ENCODE data around the gene MAGI1. TPM values are rescaled to one million over a fixed set of nuclear protein-coding genes. Genes with fewer than 3 reads are reported as not detected.
"Not testable (repeated sequence)": the region's sequence is repeated elsewhere in the genome, so short reads cannot be mapped to it uniquely, and the experiment has no call there.

MAGI1 gene
- total RNA-seq, 2 experiments from 2014 or later, result 0.04 TPM; not detected in 1

DNA sequence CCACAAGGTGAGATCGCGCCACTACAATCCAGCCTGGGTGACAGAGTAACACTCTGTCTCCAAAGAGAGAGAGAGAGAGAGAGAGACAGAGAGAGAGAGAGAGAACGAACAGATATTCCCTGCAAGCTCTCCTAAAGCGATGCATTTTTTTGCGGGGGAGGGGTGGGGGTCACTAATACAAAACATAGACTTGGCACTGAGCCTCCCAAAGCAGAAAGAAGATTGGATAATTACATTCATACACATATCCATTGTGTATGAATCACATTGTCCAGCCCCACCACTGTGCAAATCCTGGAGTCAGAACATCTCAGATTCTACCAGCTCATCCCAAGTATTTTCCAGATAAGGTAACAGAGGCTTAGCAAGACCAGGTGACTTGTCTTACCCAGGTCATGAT is 459.9 kb downstream of the MAGI1 start:
- H3K27me3 Mint-ChIP-seq, result no peaks in the 10 kb centered on the region
- ChIA-PET POLR2A (no interaction called here), CTCF (interaction anchor here (0.7 kb wide), 1 partner anchor 485 kb away, joined by 3 read pairs; no protein-coding TSS in a partner anchor)
- H3K4me1 Mint-ChIP-seq, result no peaks in the 10 kb centered on the region
- no peak for DNase-seq
- no peak overlapping the region for H3K27ac Mint-ChIP-seq
- H3K36me3 Mint-ChIP-seq (ENCODE audit: low read depth), result no peaks in the 10 kb centered on the region
- H3K4me3 Mint-ChIP-seq, result no peak overlapping the region
- H3K9me3 Mint-ChIP-seq, result no peaks in the 10 kb centered on the region

DNA sequence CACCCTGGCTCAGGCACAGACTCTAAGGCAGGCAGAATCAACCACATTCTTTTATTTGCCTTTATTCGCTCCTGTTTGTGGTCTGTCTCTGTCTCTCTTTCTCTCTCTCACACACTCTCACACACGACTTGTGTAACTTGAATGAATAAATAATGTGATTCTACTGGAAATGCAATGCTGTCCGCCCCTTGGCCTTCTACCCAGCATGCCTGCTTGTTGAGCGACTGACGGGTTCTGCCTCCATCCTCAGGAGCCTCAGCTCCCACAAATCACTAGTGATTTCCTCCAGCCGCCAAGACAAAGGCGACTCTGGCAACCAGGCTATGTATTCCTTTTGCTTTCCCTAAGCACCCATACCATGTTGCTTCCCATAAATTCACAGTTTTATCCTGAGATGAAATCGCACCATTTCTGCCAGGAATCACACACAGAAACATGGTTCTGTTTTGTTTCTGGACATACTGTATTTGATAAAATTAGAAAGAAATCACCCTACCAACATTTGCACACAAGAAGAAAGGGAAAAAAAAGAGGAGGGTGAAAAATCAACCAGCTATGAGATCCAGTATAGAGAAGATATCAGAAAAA is 460.8 kb downstream of the MAGI1 start:
- POLR2A ChIA-PET, result no interaction called here
- no peak overlapping the region for H3K27ac Mint-ChIP-seq

DNA sequence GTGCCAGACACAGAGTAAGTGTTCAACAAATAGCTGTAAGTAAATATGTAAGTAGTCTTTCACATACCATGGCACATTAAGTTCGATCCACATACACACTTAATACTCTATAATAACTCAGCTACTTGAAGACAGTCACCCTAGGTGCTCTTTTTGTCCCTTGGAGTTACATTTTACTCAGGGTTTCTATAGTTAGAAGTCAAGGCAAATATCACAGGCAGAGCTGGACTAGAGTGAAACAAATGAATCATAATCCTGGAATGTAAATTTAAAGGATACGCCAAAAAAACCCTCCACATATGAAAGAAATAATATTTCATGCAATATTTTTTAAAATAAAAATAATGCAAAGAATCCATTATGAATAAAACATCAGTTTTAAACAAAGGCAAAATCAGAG is 461.8 kb downstream of the MAGI1 start:
- H3K9me3 Mint-ChIP-seq, result no peaks in the 10 kb centered on the region
- no peak overlapping the region for H3K4me3 Mint-ChIP-seq
- DNase-seq, result no peak
- no peaks in the 10 kb centered on the region for H3K4me1 Mint-ChIP-seq
- ChIA-PET CTCF (no interaction called here), POLR2A (no interaction called here)
- H3K27me3 Mint-ChIP-seq, result no peaks in the 10 kb centered on the region
- no peak overlapping the region for H3K27ac Mint-ChIP-seq
- H3K36me3 Mint-ChIP-seq (ENCODE audit: low read depth), result no peaks in the 10 kb centered on the region

More for the DNA sequence above, 460.8 kb downstream of the MAGI1 start:
- H3K4me1 Mint-ChIP-seq, result no peaks in the 10 kb centered on the region
- H3K27me3 Mint-ChIP-seq, result no peaks in the 10 kb centered on the region
- no peaks in the 10 kb centered on the region for H3K9me3 Mint-ChIP-seq
- no peaks in the 10 kb centered on the region for H3K36me3 Mint-ChIP-seq (ENCODE audit: low read depth)
- no peak overlapping the region for H3K4me3 Mint-ChIP-seq
- CTCF ChIA-PET, result no interaction called here
- DNase-seq, result no peak

DNA sequence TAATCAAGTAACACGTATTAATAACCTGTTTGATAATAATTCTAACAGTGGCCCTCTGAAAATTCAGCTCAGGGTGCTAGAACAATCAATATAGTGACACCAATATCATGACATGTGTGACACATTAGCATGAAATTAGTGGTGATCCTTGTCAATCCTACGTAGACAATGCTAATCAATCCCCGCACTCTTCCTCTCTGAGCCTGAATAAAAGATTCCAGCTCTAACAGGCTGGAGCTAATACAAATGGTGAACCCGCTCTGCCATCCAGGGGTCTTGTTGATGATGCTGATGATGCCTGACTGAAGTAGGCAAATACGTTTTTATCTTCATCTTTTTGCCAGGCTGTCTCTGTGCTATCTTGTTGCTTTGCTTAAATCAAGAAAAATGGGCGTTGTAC is 462.5 kb downstream of the MAGI1 start:
- Mint-ChIP-seq H3K4me3 (no peak overlapping the region), H3K4me1 (no peaks in the 10 kb centered on the region), H3K9me3 (no peaks in the 10 kb centered on the region), H3K36me3 (ENCODE audit: low read depth) (no peaks in the 10 kb centered on the region), H3K27me3 (no peaks in the 10 kb centered on the region), H3K27ac (no peak overlapping the region)
- ChIA-PET POLR2A (no interaction called here), CTCF (no interaction called here)
- no peak for DNase-seq

DNA sequence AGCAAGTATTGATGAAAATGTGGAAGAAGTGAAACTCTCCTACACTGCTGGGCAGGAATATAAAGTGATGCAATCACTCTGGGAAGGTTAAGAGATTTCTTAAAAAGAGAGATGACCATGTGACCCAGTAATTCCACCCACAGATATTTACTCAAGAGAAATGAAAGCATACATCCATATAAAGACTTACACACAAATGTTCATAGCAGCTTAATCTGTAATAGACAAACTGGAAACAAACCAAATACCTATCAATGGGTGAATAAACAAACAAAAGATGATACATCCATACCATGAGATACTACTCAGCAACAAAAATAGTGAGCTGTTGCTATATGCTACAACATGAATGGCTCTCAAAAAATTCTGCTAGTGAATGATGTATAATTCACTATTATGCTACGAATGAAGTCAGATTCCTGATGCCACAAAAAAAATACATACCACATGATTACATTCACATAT is 463.3 kb downstream of the MAGI1 start:
- H3K4me3 Mint-ChIP-seq, result no peak overlapping the region
- H3K9me3 Mint-ChIP-seq, result no peaks in the 10 kb centered on the region
- ChIA-PET POLR2A (no interaction called here), CTCF (no interaction called here)
- H3K4me1 Mint-ChIP-seq, result no peaks in the 10 kb centered on the region
- no peak overlapping the region for H3K27ac Mint-ChIP-seq
- no peaks in the 10 kb centered on the region for H3K27me3 Mint-ChIP-seq
- DNase-seq, result no peak
- no peaks in the 10 kb centered on the region for H3K36me3 Mint-ChIP-seq (ENCODE audit: low read depth)

DNA sequence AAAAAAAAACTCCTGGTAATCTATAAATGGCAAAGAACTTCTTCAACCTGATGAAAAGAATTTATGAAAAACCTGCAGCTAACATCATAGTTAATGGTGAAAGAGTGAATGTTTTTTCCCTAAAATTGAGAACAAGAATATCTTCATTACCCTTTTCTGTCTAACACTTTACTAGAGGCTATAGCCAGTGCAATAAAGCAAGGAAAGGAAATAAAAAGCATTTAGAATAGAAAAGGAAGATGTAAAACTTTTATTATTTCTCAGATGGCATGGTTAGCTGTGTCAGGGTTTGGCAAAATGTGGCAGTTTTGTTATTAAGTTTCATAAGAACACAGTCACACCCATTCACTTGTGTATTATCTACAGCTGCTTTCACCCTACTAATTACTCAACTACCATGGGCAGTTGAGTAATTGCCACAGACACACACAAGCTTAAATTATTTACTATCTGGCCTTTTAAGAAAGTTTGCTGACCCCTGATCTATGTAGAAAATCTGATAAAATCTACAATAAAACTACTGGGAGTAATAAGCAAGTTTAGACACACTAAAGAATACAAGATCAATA is 465.1 kb downstream of the MAGI1 start:
- Mint-ChIP-seq H3K9me3 (peaks cover 2% of the 10 kb centered on the region), H3K4me3 (no peak overlapping the region), H3K36me3 (ENCODE audit: low read depth) (no peaks in the 10 kb centered on the region), H3K4me1 (no peaks in the 10 kb centered on the region), H3K27me3 (no peaks in the 10 kb centered on the region), H3K27ac (no peak overlapping the region)
- DNase-seq, result no peak
- POLR2A ChIA-PET, result no interaction called here
- CTCF ChIA-PET, result no interaction called here

DNA sequence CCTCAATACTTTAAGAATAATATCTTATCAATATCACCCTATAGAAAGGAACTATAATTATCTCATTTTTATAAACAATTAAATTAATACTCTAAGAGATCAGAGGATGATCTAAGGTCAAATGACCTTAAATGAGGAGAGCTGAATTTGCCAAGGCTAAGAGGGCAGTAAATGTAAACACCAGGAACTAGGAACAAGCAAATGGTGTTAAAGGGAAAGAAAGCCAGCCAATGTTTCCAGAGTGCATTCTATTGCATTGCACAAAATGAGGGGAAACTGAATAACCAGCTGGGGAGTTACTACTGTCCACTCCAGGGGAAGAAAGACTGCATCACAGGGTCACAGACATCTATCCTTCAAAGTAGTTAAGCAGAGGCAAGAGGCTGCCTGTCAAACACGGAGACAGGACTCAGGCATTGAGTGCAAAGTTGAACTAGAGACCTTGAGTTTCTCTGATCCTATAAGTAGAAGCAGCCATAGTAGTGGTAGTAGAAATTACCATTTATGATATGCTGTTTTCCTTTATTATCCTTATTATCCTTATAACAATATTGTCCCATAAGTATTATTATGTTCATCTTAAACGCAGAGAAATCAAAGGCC is 466.4 kb downstream of the MAGI1 start:
- CTCF ChIA-PET, result no interaction called here
- DNase-seq, result no peak
- POLR2A ChIA-PET, result no interaction called here
- Mint-ChIP-seq H3K27me3 (no peaks in the 10 kb centered on the region), H3K4me3 (no peak overlapping the region), H3K27ac (no peak overlapping the region), H3K9me3 (peaks cover 2% of the 10 kb centered on the region), H3K36me3 (ENCODE audit: low read depth) (no peaks in the 10 kb centered on the region), H3K4me1 (no peaks in the 10 kb centered on the region)

DNA sequence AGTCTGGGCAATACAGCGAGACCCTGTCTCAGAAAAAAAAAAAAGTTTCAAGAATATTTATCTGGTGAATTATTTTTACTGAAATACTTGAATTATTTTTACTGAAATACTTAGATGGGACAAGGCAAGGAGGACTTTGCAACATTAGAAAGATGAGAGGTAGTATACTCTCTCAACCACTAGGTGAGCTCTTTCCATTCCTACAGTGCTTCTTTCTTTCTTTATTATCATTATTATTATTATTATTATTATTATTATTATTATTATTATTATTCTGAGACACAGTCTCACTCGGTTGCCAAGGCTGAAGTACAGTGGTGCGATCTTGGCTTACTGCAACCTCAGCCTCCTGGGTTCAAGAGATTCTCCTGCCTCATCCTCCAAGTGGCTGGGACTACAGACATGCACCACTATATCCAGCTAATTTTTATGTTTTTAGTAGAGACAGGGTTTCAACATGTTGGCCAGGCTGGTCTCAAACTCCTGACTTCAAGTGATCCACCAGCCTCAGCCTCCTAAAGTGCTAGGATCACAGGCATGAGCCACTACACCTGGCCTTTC is 468.8 kb downstream of the MAGI1 start:
- POLR2A ChIA-PET, result no interaction called here
- Mint-ChIP-seq H3K4me3 (no peak overlapping the region), H3K36me3 (ENCODE audit: low read depth) (no peaks in the 10 kb centered on the region), H3K4me1 (no peaks in the 10 kb centered on the region), H3K27ac (no peak overlapping the region), H3K27me3 (no peaks in the 10 kb centered on the region), H3K9me3 (peaks cover 2% of the 10 kb centered on the region)
- CTCF ChIA-PET, result interaction anchor here (0.7 kb wide), 1 partner anchor 1425 kb away, joined by 4 read pairs; no protein-coding TSS in a partner anchor
- no peak for DNase-seq

DNA sequence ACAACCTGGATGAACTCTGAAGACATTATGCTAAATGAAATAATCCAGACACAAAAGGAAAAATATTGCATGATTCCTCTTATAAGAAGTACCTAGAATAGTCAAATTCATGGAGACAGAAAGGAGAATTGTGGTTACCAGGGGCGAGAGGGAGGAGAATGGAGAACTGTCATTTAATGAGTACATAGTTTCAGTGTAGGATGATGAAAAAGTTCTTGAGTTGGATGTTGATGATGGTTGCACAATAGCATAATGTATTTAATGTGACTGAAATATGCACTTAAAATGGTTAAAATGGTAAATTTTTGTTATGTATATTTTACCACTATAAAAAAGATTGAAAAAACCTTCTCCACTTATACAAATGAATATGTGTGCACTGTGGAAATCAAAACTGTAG is 469.6 kb downstream of the MAGI1 start:
- Mint-ChIP-seq H3K4me1 (no peaks in the 10 kb centered on the region), H3K4me3 (no peak overlapping the region), H3K27ac (no peak overlapping the region), H3K9me3 (peaks cover 2% of the 10 kb centered on the region), H3K36me3 (ENCODE audit: low read depth) (no peaks in the 10 kb centered on the region), H3K27me3 (no peaks in the 10 kb centered on the region)
- DNase-seq, result no peak
- ChIA-PET CTCF (no interaction called here), POLR2A (no interaction called here)

DNA sequence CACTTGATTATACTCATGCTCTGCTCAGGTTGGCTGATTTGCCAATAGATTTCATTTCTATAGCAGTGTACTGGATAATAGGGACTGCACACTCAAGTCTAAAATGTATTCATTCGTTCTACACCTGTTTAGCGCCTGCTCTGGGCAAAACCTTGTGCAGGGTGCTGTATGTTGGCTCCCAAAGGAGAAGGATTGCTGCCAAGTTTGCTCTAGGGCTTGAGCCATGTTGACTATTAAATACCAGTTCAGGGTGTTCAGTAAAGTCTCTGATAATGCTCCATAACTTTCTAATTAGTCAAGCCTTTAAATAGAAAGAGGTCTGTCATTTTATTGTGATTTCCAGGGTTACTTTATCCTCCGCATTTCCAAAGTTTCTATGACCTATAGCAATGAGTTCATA is 470.2 kb downstream of the MAGI1 start:
- Mint-ChIP-seq H3K9me3 (peaks cover 2% of the 10 kb centered on the region), H3K36me3 (ENCODE audit: low read depth) (no peaks in the 10 kb centered on the region), H3K27me3 (no peaks in the 10 kb centered on the region), H3K4me1 (no peaks in the 10 kb centered on the region), H3K27ac (no peak overlapping the region), H3K4me3 (no peak overlapping the region)
- DNase-seq, result no peak
- ChIA-PET CTCF (no interaction called here), POLR2A (no interaction called here)

DNA sequence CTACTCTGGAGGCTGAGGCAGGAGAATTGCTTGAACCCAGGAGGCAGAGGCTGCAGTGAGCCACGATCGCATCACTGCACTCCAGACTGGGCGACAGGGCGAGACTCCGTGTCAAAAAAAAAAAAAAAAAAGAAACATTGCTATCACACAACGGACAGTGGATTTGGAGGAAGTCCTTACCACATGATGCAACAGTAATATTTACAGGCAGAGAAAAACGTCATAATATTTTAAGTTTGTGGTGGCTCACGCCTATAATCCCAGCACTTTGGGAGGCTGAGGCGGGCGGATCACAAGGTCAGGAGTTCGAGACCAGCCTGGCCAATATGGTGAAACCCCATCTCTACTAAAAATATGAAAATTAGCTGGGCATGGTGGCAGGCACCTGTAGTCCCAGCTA is 473.0 kb downstream of the MAGI1 start:
- H3K4me1 Mint-ChIP-seq; DNase-seq; POLR2A ChIA-PET; H3K27ac Mint-ChIP-seq; H3K4me3 Mint-ChIP-seq; CTCF ChIA-PET; H3K36me3 Mint-ChIP-seq (ENCODE audit: low read depth); H3K27me3 Mint-ChIP-seq; H3K9me3 Mint-ChIP-seq: not testable (repeated sequence)

DNA sequence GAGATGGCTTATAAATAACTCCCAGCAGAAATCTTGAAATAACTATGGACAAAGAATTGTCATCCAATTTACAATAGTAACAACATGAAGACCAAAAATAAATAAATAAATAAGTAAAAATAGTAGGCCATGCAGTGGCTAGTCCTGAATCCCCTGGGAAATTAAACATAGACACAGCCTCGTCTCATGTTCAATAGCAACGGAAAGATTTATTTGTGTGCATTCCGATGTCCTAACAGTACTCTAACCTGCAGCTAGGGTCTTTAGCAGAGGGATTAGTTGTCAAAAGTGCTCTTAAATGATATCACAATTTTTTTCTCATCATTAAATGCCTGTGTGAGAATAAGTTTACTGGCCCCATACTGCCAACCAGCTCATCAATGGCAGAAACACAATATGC is 474.2 kb downstream of the MAGI1 start:
- CTCF ChIA-PET, result no interaction called here
- Mint-ChIP-seq H3K36me3 (ENCODE audit: low read depth) (no peaks in the 10 kb centered on the region), H3K4me1 (no peaks in the 10 kb centered on the region), H3K4me3 (no peak overlapping the region), H3K27ac (no peak overlapping the region), H3K9me3 (peaks cover 2% of the 10 kb centered on the region), H3K27me3 (no peaks in the 10 kb centered on the region)
- no peak for DNase-seq
- POLR2A ChIA-PET, result no interaction called here

DNA sequence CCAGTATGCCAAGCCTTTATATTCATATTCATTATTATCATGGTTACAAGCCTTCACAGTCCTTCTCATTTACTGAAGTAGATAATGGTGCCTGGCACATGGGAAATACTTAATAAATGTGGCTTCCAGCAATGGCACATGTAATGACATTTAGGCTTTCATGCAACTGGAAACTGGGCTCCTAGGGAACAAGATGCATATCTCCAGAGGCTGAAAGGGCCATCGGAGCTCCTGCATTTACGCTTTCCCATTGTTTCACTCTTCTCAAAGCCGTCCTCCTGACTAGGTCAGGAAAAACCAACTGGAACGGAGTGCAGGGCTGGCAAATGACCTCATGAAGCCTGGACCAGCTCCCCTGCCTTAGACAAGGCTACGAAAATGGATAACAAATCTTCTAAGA is 474.9 kb downstream of the MAGI1 start:
- ChIA-PET POLR2A (no interaction called here), CTCF (no interaction called here)
- Mint-ChIP-seq H3K4me1 (no peaks in the 10 kb centered on the region), H3K4me3 (no peak overlapping the region), H3K27me3 (no peaks in the 10 kb centered on the region), H3K27ac (no peak overlapping the region), H3K36me3 (ENCODE audit: low read depth) (no peaks in the 10 kb centered on the region), H3K9me3 (no peaks in the 10 kb centered on the region)
- DNase-seq, result no peak

DNA sequence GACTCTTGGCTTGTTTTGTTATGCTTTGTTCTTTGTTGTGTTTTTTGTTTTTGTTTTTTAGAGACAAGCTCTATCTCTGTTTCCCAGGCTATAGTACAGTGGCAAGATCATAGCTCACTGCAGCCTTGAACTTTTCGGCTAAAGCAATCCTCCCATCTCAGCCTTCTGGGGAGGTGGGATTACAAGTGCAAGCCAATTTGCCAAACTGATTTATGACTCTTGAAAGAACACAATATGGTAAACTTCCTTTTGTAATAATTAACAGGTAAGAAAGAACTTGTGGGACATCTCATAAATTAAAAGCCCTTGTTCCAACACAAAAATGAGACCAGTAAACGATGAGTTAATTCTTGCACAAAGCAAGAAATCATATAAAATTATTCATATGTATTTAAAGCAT is 476.3 kb downstream of the MAGI1 start:
- Mint-ChIP-seq H3K27ac (no peak overlapping the region), H3K9me3 (no peaks in the 10 kb centered on the region), H3K27me3 (no peaks in the 10 kb centered on the region), H3K36me3 (ENCODE audit: low read depth) (no peaks in the 10 kb centered on the region), H3K4me3 (no peak overlapping the region), H3K4me1 (no peaks in the 10 kb centered on the region)
- ChIA-PET POLR2A (no interaction called here), CTCF (no interaction called here)
- DNase-seq, result no peak

Data from activated CD4-positive, alpha-beta T cell treated with anti-CD3 and anti-CD28 coated beads, Interleukin-2, amount 10 ng/mL, durations not matched to agents 7 days and 5 days (primary cell).